Renal cortex interstitium (tissue), 11 donors: Measurements from ENCODE around the gene MYO1B. TPM values are rescaled to one million over a fixed set of nuclear protein-coding genes. Genes with fewer than 3 reads are reported as not detected.

ENCODE experiments used
- DNase-seq, 11 donors: peaks; one replicate each; pipeline ENCODE4 v3.0.0-alpha.2; 2013; ENCODE audit warnings: low read depth in 9 of 11, low spot score in 4 of 11; ENCODE audit errors: extremely low read depth in 1 of 11
- polyA plus RNA-seq, 3 donors: library from polyadenylated mRNA; unstranded; fragments of 120-200 nt; gene quantifications; one replicate each; pipeline ENCODE4 v1.2.1, GENCODE V29; 2013; ENCODE audit not compliant: insufficient read length in 3 of 3

Gene MYO1B
- polyA plus RNA-seq, 3 donors: 92.5 to 123 (median 118) TPM

DNA sequence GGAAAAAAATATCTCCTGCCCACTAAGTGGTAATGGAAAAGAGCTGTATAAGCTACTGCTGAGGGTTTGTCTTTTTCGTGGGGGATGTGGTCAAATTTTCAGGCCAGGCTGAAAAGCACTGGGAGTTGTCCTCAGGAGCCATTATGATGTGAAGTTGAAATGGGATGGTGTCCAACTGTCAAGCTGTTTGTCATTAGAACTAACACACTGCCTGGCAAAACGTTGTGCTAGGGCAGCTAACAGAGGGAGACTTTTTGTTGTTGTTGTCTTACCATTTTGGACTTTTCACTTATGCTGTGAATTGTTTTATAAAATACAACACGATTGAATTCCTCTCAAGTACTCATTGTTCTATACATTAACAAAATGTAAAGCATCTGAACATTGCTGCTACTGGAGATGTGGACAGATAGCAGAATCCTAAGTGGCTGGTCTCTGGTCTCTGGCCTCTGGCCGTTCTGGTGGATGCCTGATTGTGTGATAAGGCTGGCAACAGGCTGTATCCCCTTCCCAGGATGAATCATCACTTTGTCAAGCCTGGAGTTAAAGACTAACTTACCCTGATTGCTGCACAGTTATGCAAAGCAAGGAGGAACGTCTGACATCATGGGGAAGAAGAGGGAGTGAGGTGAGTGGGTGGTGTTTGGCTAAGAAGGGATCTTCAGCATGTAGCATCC, 2.3 kb downstream of the MYO1B start:
- peak in 1 of 11 donors; percentile 32 for DNase-seq

DNA sequence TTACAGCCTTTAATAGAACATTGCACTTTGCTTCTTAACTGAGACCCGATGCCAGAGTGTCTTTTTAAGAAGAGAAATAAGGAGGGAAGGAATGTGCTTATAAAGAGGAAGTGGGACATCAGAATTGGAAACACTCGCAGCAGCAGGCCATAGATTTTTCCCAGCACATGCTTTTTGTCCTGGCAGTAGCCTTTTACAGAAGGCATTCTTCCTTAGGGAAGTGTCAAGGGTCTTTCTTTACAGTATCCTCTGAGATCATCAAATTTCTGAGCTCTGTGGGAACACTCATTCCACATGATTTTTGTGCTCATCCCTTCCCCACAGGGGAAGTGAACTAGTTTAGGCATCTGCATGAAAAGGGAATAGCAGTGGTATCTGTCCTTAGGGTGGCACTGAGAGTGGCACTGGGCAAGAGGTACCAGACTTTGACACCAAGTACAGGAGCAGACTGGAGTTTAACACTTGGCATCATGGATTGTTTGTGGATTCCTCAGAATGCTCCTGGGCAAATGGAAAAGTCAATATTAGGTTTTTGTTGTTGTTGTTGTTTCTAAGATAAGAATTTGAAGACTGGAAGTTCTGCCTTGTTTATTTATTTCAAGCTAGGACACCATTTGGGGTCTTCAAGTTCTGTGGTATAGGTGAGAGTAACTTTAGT, 4.1 kb downstream of the MYO1B start:
- no peak for DNase-seq

DNA sequence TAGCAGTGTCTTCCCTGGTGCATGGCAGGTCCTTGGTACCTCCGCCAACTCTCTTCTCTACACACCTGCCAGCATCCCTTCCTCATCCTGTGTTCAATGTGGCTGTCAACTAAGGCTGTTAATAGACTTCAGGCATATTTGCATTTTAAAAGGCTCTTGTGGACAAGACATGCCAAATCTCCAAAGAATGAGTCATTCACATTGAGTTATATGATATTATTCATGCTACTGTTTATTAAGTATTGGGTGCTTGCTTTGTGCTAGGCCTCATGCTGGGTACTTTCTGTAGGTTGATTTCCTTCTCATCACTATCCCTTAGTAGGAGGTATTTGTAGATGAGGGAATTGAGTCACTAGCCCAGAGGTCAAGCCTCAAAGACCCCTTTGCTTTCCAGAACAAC, 5.2 kb downstream of the MYO1B start:
- DNase-seq: no peak

DNA sequence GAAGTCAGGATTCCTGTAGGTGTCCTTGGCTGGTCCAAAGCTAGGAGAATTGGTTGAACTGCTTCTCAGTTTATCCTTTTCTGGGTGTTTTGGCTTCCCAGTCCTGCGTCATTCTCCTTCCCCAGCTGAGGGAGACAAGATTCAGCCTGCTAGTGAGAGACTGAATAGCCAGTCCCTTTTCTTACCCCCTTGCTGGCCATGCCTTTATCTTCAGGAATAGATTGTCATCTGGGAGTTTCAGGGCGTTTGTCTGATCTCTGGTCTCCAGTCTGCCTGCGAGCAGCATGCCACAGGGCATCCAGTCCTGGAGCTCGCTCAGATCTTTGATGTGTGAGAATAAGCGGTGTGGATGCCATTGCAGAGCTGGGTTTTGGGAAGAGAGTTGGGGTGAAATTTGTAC, 5.8 kb downstream of the MYO1B start:
- DNase-seq: no peak

DNA sequence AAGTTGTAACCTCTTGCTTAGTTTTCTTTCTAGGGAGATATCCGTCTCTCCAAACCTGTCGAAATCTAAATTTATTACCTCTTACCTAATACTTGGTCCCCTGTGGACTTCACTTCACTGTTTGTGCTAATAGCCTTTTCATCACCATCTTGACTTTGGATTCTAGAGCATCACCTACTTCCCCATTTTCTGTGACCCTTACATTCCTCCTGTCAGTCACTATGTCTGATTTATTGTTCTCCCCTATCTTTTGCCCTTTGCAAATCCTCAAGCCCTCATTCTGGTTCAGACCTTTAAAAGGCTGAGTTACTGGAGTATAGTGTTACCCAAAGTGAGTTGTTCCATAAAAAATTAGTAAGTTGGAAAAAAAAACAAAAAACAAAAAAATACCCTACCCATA, 7.5 kb downstream of the MYO1B start:
- no peak for DNase-seq

DNA sequence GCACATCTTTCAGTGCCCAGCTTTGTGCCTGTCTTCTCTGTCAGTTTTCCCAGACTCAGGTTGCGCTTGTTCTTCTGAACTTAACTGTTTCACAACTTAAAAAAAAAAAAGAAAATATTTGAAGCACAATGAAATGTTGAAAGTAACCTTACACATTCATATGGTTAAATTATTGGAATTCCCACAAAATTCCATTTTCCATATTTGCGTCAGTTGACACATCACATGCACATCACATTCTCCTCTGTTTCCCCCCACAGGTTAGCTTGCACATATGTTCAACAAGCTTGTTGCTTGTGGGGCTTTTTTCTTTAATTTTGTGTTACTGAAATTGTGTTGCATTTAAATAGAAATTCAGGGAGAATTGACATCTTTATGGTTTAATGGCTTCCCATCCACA, 8.3 kb downstream of the MYO1B start:
- DNase-seq: no peak

DNA sequence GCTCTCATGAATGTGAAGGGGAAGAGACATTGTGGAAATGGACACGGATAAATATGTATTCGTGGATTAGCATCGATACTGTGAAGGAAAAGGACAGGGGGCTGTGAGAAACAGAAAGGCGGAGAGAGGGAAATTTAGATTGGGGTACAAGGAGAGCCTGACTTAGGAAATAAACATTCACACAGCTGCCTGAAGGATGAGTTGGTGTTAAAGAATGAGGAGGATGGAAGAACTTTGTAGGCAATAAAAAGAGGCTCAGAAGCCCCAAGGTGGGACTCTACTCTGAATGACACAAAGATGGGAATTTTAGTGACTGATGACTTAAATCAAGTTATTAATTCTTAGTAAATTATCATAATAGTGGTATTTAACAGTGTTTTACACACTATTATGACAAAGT, 10.1 kb downstream of the MYO1B start:
- no peak for DNase-seq

DNA sequence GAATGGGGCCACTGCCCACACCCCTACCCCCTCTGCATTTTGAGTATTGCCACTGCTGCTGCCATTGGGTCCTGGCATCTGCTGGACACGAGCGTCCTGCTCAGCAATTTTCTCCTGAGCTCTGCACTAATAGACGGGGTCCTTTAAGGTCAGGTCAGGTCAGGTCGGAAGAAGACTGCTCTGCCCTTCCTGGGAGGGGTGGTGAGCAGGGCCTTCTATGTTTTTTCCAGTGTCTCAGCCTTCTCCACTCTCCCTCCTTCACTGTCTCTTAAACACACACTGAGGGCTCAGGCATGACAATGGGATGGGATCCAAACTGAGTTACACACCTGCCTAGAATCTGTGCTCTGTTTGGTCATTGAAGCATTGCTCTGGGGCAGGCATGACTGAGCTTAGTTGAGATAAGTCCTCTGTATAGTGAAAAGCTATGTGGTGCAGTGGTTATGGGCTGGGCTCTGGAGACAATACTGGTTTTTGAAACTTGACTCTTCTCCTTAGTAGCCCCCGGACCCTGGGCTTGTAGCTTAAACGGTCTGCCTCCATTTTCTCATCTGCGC, 10.6 kb downstream of the MYO1B start:
- no peak for DNase-seq

DNA sequence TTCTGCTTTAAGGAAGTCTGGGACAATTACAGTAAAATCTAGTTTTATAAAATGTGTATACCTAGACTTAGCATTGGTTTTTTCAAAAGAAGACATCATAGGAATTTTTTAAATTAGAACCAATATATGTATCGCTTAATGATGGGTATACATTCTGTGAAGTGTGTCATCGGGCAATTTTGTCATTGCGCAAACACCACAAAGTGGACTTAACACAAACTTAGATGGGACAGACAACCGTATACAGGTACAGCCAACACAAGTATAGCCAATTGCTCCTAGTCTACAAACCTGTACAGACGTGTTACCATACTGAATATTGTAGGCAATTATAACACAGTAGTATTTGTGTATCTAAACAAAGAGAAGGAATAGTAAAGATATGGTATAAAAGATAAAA, 12.7 kb downstream of the MYO1B start:
- no peak for DNase-seq

DNA sequence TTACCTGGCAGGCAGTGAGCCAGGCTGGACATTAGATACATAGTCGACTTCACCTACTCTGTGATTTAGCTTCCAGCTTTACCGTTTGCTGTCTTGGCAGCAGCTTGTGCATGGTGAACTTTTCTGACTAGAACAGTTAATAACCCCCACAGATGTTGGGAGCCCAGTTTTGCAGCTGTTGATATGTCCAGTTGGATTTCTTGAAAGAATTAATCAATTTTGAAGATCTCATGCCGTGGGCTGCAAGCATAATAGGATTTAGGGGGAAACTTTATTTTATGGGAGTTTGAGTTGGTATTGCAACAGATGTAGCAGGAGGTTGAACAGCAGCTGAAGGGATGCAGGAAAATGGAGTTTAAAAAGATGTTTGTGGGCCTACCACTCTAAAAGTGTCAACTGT, 13.8 kb downstream of the MYO1B start:
- DNase-seq: no peak

DNA sequence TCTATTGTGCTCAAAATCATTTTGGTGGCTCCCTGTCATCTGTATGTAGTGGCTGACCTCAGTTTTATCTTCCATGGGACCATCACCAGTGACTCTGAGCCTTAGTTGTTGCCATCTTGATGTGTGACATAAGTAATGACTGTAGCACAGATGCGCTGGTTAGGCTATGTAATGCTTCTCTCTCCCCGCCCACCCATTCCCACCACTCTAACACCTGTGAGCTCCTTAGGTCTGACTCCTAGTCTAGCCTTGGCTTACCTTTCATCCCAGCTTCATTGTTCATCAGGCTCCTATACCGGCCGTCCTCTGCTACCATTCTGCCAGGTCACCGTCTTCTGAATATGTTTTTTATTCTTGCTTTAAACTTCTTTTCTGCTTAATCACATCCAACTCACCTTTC, 17.2 kb downstream of the MYO1B start:
- no peak for DNase-seq

DNA sequence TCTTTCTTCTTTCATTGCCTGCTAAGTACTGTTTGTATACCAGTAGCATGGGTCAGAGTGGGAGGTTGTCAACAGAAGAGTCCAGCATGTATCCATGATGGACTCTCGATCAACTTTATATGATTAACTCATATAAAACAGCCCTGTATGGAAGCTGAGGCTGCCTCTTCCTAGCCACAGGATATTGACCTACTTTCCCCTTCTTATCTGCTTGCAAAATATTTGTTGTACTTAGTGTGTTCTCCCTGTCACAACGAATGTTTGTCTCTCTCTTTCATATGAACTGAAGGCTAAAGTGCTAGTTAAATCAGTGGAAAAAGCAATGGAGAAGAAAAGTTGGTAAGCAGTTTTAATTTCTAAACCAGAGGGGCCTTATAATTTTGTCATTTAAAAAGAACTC, 17.8 kb downstream of the MYO1B start:
- no peak for DNase-seq

DNA sequence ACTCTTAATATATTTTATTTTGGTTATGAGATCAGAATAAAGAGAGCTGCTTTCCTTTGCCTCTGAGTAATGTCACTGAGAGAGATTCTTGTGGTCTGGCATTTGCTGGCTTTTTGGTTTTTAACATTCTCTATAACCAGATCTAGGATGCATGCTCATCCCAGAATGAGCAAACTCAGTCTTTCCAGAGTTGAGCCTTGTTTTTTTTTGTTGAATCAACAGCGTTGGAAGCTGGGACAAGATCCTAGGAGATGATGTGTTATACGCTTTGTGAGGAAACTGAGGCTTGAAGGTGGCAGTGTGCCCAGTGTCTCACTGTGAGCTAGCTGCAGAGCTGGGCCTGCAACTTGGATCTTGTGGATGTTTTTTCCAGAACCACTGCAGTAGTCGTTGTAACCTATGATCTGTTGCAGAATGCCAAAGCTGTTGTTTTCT, 19.5 kb downstream of the MYO1B start:
- no peak for DNase-seq

DNA sequence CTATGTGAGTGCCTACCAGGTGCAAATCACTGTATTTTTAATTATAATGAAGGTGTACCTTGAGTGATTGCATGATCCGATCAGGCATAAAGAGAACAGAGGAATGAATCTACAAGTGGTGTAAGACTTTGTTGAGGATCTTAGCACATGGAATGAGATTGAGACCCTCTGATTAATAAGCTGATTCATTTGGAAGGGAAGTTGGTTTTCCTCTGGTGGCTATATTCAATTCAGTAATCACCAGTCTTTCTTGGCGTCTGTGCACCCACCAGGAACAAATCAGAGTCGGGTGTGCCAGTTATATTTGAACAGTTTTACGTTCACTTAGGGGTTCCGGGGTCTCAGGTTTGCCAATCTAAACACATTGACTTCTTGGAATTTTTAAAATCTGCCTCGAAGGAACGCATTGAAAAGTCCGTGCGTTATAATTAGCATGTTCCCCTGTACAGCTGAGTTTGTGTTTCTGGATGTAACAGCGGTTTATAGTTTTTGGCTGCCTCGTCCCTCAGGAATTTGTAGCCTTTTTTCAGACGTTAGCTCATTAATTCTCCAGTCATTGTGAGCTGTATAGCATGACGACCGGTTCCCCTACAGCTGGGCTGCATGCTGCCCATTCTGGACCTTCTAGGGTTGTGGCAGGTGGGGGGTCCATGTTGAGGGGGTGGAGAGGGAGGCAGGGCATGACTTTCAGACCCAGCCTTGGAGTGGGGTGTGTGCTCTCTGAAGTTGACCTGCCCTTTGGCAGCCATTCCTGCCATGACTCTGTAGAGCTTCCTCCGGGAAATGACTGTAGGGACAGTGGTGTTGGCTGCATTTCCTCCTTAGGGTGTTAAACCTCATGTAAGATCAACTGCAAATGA, 20.3 kb downstream of the MYO1B start:
- DNase-seq: peak in 9 of 11 donors; percentile 28 to 81 (median 60)

DNA sequence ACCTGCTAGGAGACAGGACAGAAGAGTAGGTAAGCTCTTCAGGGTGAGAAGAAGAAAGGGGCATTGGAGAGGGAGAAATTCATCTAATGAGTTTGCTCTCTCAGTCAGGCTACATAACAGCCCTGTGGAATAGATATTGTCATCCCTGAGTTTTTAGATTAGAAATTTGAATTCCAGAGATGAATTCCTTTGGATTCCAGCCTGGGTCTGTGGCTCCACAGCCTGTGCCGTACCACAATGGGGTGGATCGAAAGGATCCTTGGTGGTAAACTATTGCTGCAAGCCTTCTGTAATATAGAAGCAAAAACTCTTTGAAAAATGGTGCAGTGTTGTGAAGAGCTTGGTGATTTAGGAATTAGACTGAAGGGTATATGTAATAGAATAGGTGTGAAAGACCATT, 21.0 kb downstream of the MYO1B start:
- DNase-seq: no peak

DNA sequence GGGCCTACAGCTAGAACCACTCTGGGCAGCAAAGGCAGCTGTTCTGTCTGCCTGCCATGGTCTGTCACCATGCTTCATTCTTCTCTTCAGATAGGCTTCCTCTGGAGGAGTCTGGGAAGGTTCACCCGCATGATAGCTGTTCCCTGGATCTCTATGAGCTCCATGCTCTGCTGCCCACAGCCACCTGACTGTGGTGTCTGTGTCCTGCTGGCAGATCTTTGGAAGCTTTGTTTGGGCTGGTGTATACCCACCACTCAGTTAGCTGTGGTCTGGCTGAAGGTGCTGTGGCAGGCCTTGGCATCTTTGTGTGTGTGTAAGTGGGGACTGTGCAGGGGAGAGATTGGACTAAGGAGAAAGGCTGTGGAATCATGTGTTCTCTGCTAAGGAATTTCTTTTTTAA, 23.4 kb downstream of the MYO1B start:
- no peak for DNase-seq

DNA sequence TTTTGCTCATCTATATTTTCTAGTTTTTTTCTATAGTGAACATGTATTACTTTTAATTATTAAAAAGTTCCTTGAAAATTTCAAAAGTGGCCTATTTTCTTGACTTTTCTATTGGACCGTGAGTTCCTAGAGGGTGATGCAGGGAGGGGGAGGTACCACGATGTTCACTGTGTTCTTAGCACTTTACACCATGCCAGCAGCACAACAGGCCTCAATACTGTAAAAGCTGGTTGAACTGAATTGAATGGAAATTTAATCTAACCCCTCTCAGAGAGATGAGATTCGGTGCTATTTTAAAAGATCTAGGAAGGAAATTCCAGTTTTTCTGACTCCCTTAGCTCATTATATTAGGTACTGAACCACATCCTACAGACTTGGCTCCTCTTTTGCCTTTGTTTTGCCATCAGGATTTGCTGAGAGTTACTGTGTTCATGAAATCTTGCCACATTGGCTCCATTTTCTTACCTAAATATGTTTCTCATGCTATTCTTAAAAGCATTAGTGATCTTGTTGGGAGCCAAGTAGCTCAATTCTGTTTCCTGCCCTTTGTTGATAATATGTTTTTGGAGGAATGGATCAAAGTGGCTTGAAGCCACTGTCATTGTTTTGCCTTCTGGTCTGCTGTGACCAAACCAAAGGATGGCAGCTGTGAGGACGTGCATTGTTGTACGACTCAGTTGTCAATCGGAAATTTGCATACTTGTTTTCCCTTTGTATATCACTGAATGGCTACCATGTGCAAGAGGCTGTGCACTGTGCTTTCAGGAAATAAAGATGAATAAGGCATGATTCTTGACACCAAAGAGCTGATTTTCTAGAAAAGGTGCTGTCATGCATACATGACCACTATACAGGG, 25.3 kb downstream of the MYO1B start:
- DNase-seq: no peak

DNA sequence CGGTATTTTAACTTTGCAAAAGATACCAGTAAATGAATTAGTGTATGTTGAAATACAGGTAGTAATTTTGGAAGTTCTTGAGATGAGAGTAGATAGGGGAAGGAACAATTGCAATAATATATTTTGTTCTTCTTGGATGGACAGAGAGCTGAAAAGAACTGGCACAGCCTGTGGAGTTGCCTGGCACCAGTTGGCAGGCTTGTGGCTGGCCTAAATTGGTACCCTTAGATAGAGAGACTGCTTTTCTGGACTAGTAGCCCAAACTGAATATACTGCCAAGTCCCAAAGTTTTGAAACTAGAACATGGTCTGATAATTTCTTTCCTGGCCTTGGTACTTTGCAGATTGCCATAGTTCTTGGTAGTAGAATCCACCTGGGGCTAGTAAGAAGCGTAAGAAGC, 26.9 kb downstream of the MYO1B start:
- no peak for DNase-seq

DNA sequence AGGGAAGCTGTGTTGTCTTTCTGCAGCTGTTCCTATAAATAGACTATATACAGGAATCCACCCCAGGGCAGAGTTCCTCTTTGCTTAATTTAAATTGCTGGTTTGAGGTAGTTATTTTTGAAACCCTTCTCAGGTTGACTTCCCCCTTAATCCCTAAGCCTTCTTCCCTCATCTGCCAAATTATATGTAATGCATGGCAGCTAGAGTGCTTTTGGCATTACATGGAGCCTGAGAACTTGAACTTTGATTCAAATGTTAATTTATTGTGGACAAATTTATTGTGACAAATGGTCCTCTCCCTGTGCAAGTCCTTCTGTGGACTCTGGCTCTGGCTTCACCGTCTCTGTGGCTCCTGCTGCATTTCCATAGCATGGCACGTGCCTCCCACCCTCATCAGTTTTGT, 29.2 kb downstream of the MYO1B start:
- no peak for DNase-seq
